Effector memory CD4-positive, alpha-beta T cell (primary cell): ENCODE results near the gene OR6B2.

Experiments
- DNase-seq, 3 donors: peaks; one replicate each; pipeline ENCODE4 v3.0.0-alpha.2; 2020
- H3K27ac ChIP-seq: 2 replicates; pipeline ENCODE4 v1.7.0; 2013; ENCODE audit warnings: mild to moderate bottlenecking, low read length, moderate library complexity; ENCODE audit not compliant: insufficient read depth, poor library complexity, severe bottlenecking
- H3K27me3 ChIP-seq: replicated peaks from 2 replicates; pipeline ENCODE4 v1.7.0; 2013; ENCODE audit warnings: mild to moderate bottlenecking, low read length; ENCODE audit not compliant: insufficient read depth, control insufficient read depth, poor library complexity, severe bottlenecking
- H3K36me3 ChIP-seq: 2 replicates; pipeline ENCODE4 v1.7.0; 2013; ENCODE audit warnings: mild to moderate bottlenecking, low read length, moderate library complexity; ENCODE audit not compliant: control insufficient read depth, insufficient read depth
- H3K4me1 ChIP-seq: 2 replicates; pipeline ENCODE4 v1.7.0; 2013; ENCODE audit warnings: low read length, mild to moderate bottlenecking; ENCODE audit not compliant: control insufficient read depth, insufficient read depth, poor library complexity, severe bottlenecking
- H3K4me3 ChIP-seq: 2 replicates; pipeline ENCODE4 v1.7.0; 2013; ENCODE audit warnings: low read length, low read depth, mild to moderate bottlenecking; ENCODE audit not compliant: insufficient read depth, poor library complexity, severe bottlenecking
- H3K9me3 ChIP-seq: 2 replicates; pipeline ENCODE4 v1.7.0; 2013; ENCODE audit warnings: mild to moderate bottlenecking, low read length, moderate library complexity; ENCODE audit not compliant: control insufficient read depth

OR6B2 gene

GRCh38 chr2:240018071-240018750 is 12.0 kb downstream of the OR6B2 start:
- Histone ChIP-seq H3K4me3 (no peak overlapping the region), H3K36me3 (peaks cover 65% of the 10 kb centered on the region)

DNA sequence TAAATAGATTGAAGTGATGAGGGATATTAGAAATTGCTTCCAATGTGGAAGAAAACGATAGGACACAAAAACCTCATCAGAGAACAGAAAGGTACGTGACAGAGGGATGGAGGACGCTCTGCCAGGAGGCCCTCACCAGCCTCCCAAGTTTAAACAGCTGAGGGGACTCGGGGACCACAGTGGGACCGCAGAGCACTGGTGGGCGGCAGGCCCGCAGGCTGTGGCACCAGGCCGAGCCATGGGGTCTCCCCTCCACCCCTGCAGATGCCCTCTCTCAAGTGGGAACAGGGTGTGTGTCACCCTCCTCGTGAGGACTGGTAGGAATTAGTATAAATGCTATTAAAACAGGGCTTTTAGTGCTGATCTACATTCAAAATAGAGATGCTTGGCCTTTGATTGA is 15.9 kb downstream of the OR6B2 start:
- Histone ChIP-seq H3K36me3 (peaks cover 65% of the 10 kb centered on the region), H3K4me3 (no peak overlapping the region), H3K27ac (no peak overlapping the region), H3K27me3 (no peaks in the 10 kb centered on the region), H3K9me3 (no peaks in the 10 kb centered on the region), H3K4me1 (no peaks in the 10 kb centered on the region)
- DNase-seq = no peak

More at GRCh38 chr2:240018071-240018750, 12.0 kb downstream of the OR6B2 start:
- no peak for DNase-seq
- Histone ChIP-seq H3K27ac (no peak overlapping the region), H3K27me3 (no peaks in the 10 kb centered on the region), H3K4me1 (no peaks in the 10 kb centered on the region), H3K9me3 (no peaks in the 10 kb centered on the region)

DNA sequence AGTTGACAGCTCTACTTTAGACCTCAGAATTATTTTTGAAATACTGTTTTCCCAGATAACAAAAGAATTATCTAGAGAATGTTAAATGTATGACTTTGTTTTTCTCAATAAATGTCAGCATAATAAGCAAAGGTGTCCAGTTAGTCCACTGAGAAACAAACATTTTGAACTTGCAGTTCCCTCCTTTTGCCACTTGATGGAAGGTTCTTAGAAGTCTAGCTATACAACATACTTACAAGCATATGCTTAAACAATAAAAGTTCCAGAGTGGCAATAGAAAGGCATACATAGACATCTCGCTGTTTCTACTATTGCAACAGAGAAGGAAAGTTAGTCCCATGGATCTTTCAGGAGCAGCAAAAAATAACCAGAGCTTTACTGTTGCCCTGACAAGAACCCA is 16.9 kb downstream of the OR6B2 start:
- Histone ChIP-seq H3K27me3 (no peaks in the 10 kb centered on the region), H3K27ac (no peak overlapping the region), H3K4me1 (no peaks in the 10 kb centered on the region), H3K9me3 (no peaks in the 10 kb centered on the region), H3K4me3 (no peak overlapping the region), H3K36me3 (peaks cover 61% of the 10 kb centered on the region)
- DNase-seq = no peak

DNA sequence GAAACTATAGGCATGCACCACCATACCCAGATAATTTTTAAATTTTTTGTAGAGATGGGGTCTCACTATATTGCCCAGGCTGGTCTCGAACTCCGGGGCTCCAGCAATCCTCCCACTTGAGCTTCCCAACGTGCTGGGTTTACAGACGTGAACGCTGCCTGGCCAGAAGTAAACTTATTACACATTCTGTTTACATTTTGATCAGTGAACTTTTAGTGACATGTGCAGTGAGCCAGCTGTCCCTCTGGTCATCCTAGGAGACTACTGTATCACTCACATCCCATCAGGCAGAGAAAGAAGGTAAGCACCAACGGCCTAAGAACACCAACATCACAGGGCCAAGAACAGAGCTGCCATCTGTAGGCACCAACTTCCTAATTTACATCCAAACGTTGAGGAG is 27.2 kb downstream of the OR6B2 start:
- no peaks in the 10 kb centered on the region for H3K4me1 ChIP-seq
- no peaks in the 10 kb centered on the region for H3K27me3 ChIP-seq
- H3K4me3 ChIP-seq = no peak overlapping the region
- DNase-seq = no peak
- no peaks in the 10 kb centered on the region for H3K9me3 ChIP-seq
- H3K27ac ChIP-seq = no peak overlapping the region
- H3K36me3 ChIP-seq = peaks cover 71% of the 10 kb centered on the region

GRCh38 chr2:240000671-240001070 is 29.6 kb downstream of the OR6B2 start:
- DNase-seq = no peak
- Histone ChIP-seq H3K4me3 (no peak overlapping the region), H3K27me3 (no peaks in the 10 kb centered on the region), H3K27ac (no peak overlapping the region), H3K4me1 (no peaks in the 10 kb centered on the region), H3K9me3 (no peaks in the 10 kb centered on the region), H3K36me3 (peaks cover 54% of the 10 kb centered on the region)

DNA sequence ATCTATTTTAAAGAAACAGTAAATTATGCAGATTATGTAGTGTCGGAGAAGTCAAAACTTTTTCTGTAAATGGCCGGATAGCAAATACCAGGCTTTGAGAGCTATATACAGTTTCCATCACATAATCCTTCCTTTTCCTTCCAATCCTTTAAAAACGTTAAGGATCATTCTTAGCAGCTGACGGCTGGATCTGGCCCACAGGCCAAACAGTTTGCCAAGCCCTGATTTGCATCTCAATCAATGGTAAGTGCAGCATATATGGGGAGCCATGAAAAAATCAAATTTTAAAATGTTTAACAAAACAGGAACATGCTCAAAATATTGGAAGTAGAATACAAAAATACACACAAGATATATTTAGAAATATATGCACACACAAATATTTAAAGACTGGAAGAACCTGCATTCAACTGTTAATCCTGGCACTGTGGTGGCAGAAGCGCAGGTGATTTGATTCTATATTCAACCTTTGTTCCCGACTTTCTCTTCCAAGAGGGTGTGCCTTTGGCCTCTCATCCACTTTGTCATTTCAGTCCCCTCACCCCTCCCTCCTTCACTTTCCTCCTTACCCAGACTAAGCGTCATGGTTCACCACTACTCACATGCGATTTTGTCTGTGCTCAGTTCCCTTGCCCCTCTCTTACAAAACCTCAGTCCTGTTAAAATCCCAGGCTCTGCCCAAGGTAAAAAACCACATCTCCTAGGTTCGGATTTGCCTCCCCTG is 32.4 kb downstream of the OR6B2 start:
- peaks cover 26% of the 10 kb centered on the region for H3K36me3 ChIP-seq

DNA sequence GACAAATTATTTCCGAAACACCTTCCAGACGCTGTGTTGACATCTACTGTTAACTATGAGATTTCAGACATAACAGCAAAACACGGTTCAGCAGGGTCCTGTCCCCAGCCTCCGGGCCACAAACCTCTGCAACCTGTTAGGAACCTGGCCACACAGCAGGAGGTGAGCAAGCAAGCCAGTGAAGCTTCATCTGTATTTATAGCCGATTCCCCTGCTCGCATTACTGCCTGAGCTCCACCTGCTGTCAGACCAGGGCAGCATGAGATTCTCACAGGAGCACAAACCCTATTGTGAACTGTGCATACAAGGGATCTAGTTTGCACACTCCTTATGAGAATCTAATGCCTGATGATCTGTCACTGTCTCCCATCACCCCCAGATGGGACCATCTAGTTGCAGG is 36.1 kb downstream of the OR6B2 start:
- H3K27me3 ChIP-seq = no peaks in the 10 kb centered on the region
- H3K4me3 ChIP-seq = no peak overlapping the region
- no peak for DNase-seq
- no peaks in the 10 kb centered on the region for H3K4me1 ChIP-seq
- H3K9me3 ChIP-seq = no peaks in the 10 kb centered on the region
- H3K27ac ChIP-seq = no peak overlapping the region
- peaks cover 23% of the 10 kb centered on the region for H3K36me3 ChIP-seq

More for the DNA sequence above, 32.4 kb downstream of the OR6B2 start:
- Histone ChIP-seq H3K27me3 (no peaks in the 10 kb centered on the region), H3K4me3 (no peak overlapping the region), H3K27ac (no peak overlapping the region), H3K9me3 (no peaks in the 10 kb centered on the region), H3K4me1 (no peaks in the 10 kb centered on the region)
- no peak for DNase-seq

- DNase-seq = no peak
- H3K4me3 ChIP-seq = no peak overlapping the region
- H3K27me3 ChIP-seq = no peaks in the 10 kb centered on the region
- peaks cover 31% of the 10 kb centered on the region for H3K36me3 ChIP-seq
- H3K9me3 ChIP-seq = no peaks in the 10 kb centered on the region
- no peaks in the 10 kb centered on the region for H3K4me1 ChIP-seq
- H3K27ac ChIP-seq = no peak overlapping the region
Observed at GRCh38 chr2:239993291-239993690, 36.9 kb downstream of the OR6B2 start.

GRCh38 chr2:239991689-239992314 is 38.4 kb downstream of the OR6B2 start:
- Histone ChIP-seq H3K9me3 (no peaks in the 10 kb centered on the region), H3K4me3 (no peak overlapping the region), H3K27me3 (no peaks in the 10 kb centered on the region), H3K36me3 (peaks cover 29% of the 10 kb centered on the region), H3K27ac (no peak overlapping the region), H3K4me1 (no peaks in the 10 kb centered on the region)
- no peak for DNase-seq

DNA sequence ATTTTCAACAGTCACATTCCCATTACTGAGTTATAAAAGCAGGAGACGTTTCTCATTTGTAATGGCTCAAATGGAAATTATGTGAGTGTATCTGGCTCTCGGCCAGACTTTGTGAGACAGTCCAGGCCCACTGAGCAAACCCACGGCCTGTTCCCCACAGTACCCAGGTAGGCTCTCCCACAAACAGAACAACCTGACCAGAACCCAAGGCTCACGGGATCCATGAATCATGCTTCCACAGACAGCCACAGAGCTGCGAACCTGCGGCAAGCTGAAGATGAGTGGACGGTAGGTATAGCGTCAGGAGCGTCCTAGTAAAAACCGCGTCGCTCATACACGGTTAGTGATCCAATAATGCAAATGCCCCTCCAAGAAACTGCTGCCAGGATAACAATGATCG is 39.3 kb downstream of the OR6B2 start:
- Histone ChIP-seq H3K4me1 (no peaks in the 10 kb centered on the region), H3K4me3 (no peak overlapping the region), H3K36me3 (peaks cover 37% of the 10 kb centered on the region), H3K27ac (no peak overlapping the region), H3K9me3 (no peaks in the 10 kb centered on the region), H3K27me3 (no peaks in the 10 kb centered on the region)
- no peak for DNase-seq
